Measurements from ENCODE around the gene NEDD4L.

The NEDD4L gene

DNA sequence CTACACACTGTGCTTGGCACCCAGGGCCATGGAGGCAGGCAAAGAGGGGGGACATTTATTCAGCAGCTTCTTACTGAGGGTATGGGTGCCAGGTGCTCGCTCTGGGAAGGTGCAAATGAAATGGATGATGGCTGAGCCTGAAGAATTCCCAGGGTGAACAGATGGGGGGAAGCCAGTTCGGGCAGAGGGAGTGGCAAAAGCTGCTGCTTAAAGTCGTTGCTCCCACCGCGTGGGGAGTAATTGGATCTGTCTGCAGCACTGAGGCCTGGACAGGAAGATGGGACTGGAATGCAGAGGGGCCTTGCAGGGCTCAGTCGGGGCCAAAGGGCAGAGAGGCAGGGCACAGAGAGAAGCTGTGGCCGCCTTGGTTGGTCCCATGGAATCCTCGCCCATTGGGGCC lies 51.2 kb downstream of the NEDD4L start:
- DNase-seq (ENCODE audit: low read depth in 3 of 3), result no peak

DNA sequence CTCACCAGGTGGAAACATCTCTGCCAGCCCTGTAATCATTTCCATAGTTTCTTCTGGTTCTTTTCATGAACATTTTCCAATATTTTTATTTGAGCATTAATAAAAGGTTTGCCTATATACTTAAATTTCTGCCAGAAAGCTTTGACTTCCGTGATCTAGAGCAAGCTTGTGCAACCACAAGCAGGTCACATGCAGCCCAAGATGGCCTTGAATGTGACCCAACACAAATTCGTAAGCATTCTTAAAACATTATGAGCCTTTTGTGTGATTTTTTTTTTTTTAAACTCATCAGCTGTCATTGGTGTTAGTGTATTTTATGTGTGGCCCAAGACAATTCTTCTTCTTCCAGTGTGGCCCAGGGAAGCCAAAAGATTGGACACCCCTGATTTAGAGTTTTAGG lies 51.6 kb downstream of the NEDD4L start:
- DNase-seq (ENCODE audit: low read depth in 3 of 3), result no peak

DNA sequence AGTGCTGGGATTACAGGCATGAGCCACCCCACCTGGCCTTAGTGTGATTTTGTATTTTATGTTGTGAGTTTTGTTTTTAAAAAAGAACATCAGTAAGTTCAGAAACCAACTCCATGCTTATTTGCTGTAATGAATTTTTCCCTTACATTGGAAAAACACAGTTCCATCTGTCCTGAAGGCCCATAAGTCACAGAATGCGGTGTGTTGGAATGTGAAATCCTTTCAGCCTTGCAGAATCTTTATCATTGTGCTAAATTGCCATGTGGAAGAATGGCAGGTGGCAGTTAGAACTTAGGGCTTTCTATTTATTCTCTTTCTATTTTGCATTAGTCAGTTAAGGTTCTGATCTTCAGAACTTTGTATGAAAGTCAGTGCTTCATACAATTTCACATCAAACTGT lies 52.6 kb downstream of the NEDD4L start:
- DNase-seq (ENCODE audit: low read depth in 3 of 3), result no peak

DNA sequence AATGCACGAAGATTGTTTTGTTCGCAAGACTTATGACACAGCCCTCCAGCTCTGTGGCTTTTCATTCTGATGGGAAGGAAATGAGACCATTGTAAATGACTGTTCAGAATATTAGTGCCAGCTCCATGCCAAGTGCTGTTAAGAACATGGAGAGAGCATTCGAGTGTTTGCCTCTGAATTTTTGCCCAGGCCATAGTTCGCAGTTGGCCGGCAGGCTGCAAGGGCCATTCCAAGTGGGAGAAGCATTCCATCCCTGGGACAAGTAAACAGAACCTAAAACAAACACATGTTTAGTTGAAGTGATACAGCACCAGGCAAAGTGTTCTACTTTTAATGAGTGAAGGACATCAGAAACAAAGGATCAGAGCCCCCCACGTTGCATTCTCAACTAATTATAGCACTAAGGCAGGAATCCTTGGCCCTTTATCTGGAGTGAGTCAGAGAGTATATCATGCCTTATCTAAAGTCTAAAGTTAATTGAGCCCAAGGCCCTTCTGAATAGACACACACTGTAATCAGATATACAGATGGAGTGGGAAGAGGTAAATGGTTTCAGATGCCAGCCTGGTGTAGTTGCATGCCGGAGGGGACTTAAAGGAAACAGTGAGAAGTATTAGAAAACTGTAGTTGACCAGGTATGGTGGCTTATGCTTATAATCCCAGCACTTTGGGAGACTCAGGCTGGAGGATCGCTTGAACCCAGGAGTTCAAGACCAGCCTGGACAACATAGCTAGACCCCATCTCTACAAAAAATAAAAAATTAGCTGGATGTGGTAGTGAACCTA lies 53.3 kb downstream of the NEDD4L start:
- DNase-seq (ENCODE audit: low read depth in 3 of 3), result no peak

DNA sequence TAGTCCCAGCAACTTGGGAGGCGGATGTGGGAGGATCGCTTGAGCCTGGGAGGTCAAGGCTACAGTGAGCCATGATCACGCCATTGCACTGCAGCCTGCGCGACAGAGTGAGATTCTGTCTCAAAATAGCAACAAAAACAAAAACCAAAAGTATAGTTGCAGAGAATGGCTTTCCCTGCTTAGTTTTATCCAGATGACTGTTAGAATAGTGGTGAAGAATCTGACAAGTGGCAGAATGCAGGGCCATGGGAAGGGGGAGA lies 53.8 kb downstream of the NEDD4L start:
- no peak for DNase-seq (ENCODE audit: low read depth in 3 of 3)

DNA sequence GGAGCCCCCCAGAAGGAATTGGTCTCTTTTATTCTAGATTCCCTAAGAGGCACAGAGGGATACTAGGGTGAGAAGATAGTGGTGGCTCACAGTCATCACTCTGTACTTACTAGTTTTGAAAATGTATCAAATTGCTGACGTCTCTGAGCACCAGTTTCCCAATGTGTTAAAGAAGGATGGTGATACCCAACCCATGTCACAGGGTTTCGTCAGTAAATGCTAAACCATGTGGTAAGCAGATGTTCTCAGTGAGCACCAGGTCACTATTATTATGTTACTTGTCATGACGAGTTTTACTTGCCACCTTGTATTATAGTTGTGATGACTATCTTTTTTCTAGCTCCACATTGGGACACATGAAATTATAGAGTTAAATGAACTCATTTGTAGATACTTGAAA lies 54.7 kb downstream of the NEDD4L start:
- no peak for DNase-seq (ENCODE audit: low read depth in 3 of 3)

DNA sequence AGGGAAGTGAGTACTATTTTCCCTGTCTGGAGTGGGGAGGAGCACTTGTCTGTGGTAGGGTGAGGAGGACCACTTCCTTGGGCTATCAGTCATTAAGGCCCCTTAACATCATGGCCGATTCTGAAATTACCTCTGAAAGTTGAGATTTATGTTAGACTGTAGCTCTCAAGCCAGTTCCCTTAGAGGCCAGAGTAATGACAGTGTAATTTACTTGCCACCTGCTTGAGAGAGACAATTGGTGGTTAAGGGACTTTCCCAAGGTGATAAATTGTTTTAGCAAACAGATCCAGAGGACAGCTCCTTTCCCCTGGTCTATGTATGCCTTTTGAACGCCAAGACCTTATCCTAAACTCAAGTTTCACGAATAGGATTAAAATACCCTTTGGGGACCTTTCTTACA lies 56.1 kb downstream of the NEDD4L start:
- no peak for DNase-seq (ENCODE audit: low read depth in 3 of 3)

DNA sequence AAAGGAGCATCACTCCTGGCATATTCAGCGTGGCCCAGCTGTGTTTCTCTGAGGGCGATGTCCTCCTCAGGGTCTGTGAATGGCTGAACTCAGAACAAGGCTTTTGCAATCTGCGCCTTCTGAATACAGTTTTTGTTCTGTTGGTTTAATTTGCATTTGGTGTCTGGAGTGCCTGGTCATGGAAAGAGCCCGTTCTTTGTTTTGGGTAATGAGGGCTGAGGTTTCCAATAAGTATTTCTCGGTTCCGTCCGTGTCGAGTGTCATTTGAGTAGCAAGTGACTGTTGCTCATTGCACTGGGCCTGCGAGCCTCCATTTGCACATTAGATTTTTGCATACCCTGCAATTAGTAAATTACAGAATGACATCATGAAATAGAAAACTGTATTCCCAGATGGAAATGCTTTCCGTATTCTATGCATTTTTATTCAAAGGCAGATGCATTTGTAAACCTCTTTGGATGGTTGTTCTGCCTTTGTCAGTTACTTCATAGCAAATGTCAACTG lies 57.3 kb downstream of the NEDD4L start:
- no peak for DNase-seq (ENCODE audit: low read depth in 3 of 3)

DNA sequence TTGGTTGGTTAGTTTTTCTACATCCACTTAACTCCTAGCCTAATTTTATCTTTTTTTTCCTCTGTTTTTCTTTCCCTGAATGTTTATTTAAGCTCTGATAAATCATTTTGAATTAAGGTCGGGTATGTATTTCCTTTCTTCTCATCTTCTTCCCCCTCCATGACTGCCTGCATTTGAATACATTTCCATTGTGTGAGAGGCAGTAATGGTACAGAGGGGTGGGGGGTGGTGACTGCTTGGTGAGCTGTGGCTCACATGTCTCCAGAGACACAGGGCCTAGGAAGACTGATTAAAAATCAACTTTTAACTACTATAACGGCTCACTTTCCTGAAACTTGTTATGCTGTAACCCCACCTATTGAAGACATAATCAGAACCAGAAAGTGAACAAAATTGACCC lies 58.0 kb downstream of the NEDD4L start:
- DNase-seq (ENCODE audit: low read depth in 3 of 3), result no peak

DNA sequence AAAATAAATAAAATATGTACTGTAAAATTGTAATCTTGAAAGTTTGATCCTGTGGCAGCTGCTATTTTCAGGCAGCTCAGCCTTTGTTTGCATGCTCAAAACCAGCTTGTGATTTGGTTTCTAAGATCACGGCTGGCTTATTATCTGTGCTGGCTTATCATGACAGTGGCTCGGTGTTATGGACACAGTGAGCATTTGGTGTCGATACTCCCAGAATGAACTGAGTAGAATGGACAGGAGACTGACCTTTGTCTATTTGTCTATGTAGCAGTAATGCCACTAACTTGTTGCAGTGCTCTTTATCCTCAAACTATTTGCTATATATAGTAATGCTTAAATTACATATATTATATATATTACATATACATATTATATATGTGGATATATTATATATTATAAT lies 58.8 kb downstream of the NEDD4L start:
- DNase-seq (ENCODE audit: low read depth in 3 of 3), result no peak

DNA sequence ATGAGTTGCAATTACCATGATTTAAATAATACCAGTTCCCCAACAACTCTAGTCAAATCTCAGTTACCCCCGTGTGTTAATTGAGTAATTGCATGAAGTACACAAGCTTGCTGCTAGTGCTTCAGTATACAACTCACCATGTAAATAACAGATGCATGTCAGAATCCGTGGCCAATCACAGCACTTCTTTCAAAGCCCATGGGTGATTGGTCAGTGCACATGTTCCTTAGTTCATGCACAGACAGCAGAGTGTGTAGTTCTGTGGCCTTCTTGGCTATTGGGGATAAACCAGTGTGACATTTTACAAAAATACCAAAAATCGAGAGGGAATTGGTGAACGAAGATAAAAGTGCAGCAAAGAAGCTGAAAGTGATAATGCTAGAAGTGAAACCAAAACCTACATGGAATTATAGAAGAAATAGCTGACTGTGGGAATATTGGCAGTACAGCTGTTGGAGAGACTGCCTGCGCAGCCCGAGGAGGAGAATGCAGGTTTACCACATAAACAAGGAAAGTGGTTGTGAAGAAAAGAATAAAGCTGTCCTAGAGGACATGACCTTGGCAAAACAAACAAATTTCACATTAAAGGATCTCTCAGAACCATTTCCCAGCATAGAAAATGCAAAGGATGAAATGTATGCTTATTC lies 59.4 kb downstream of the NEDD4L start:
- DNase-seq (ENCODE audit: low read depth in 3 of 3), result no peak

DNA sequence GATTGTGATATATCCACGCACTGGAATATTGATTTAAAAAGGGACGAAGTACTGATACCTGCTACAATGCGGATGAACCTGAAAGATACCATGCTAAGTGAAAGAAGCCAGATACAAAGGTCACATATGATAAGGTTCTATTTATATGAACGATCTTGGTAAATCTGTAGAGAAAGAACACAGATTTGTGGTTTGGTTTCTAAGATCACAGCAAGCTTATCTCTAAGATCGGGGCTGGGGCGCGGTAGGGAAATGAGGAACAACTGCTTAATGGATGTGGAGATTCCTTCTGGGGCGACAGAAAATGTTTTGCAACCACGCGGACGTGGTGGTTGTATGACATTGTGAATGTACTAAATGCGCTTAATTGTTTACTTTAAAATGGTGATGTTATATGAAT lies 60.1 kb downstream of the NEDD4L start:
- no peak for DNase-seq (ENCODE audit: low read depth in 3 of 3)

DNA sequence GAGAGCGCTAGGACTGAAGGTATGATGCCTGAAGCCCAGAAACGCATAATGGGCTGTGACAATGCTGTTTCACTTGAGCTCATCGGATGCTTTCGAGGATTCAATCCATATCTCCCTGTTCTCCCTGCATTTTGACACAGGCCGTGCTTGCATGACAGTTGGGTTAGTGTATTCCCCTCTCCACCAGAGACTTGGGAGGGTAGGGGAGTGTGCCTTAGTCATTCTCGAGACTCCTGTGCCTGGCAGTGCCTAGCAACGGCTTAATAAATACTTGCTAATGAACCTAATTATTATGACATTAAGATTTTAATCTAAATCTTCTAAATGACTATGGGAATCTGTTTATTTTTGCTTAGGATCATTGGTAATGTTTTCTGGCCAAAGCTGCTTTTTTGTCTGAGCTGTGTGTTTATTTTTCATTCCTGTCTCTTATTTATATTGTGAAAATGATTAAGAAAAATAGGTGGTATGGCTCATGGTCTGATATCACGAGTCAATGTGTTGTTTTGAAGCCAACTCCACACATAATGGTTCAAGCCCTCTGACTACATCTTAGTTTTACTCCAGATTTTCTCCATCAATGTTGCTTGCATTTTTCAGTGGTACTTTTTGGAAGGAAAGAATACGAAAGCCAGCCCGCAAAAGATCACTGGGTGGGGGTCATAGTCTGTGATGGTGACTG lies 61.3 kb downstream of the NEDD4L start:
- DNase-seq (ENCODE audit: low read depth in 3 of 3), result no peak

DNA sequence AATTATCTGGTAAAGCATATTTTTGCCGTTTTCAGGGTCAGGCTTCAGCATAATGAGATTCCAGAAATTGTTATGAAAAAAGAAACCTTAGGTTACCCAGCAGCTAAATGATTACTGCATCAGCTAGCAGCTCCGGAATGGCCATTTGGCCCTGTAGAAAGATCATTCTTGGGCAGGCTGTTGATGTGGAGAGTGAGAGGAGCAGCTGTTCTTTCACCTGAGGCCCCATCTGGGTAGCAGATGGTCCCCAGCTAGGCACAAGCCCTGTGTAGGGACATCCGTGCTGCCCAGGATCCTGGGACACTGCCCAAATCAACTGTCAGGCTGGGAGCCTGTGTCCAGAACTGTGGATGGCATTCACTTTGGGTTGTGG lies 61.8 kb downstream of the NEDD4L start:
- no peak for DNase-seq (ENCODE audit: low read depth in 3 of 3)

DNA sequence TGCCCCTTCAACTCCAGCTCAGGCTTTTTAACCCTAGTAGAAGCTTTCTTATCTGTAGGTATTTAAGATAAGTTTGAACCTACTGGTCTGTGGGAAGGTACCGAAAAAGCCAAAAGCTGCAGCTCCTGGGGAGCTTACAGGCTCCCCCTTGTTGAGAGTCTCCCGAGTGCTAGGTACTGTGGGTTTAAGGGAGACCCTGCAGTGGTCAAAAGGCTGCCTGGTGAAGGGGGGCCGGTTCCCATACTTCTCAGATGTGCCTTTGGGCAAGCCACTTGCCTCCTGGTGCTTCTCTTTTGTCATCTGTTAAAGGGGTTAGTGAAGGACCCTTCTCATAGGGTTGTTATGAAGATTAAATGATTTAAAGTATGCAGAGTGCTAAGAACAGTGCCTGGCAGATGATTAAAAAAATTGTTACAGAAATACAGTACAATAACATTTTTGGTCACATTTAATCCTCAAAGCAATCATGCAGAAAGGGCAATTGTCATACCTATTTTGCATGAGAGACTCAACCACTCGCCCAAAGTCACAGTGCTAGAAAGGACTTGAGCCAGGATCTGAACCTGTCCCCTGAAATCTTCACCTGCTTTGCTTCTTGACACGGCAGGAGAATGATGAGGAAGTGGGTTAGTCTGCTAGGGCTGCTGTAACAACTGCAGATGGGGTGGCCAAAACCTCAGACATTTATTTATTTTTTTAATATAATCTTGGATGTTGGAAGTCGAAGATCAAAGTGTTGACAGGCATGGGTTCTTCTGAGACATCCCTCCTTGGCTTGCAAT lies 62.5 kb downstream of the NEDD4L start:
- no peak for DNase-seq (ENCODE audit: low read depth in 3 of 3)

DNA sequence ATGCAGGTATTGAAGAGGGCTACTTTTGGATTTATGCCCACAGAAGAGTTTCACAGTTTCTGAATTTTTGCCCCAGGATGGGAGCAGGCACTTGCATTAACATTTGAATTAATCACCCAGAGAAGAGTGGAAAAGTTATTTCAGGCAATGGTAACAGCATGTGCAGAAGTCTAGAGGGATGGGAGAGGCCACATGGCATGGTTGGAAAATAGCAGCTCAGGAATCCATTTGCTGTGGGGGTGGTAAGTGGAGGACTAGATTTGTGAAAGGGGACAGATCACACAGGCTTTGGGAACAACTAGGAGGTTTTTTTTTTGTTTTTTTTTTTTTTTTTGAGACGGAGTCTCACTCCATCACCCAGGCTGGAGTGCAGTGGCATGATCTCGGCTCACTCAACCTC lies 65.2 kb downstream of the NEDD4L start:
- DNase-seq (ENCODE audit: low read depth in 3 of 3), result no peak

DNA sequence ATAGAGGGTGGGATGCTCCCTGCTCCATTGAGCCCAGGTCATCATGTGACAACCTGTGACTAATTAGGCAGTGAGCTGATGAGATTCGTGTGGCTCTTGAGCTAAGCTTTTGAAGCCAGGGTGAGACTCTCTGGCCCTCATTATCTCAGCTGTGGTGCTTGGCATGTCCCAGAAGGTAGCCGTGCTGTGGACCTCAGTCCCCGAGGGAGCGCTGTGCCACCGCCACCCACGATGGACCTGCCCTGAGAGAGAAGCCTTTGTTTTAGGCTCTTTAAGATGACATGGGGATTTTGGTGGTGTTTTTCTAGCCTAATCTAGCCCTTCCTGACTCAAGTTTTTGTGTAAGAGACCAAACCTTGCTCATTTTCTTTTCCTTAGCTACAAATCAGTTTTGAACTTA lies 66.4 kb downstream of the NEDD4L start:
- DNase-seq (ENCODE audit: low read depth in 3 of 3), result no peak

DNA sequence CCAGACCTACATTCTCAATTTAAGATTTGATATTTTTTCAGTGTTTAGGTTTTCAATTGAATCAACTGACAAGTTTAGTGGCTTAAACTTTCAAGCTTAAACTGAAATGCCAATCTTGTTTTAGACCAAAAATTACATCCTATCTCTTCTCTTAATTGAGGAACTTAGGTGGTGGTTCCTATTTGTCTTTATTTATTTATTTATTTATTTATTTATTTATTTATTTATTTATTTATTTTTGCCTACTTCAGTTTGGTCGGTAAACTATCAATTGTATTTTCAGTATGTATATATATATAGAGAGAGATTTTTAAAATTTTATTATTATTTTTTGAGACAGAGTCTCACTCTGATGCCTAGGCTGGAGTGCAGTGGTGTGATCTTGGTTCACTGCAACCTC lies 68.1 kb downstream of the NEDD4L start:
- no peak for DNase-seq (ENCODE audit: low read depth in 3 of 3)

DNA sequence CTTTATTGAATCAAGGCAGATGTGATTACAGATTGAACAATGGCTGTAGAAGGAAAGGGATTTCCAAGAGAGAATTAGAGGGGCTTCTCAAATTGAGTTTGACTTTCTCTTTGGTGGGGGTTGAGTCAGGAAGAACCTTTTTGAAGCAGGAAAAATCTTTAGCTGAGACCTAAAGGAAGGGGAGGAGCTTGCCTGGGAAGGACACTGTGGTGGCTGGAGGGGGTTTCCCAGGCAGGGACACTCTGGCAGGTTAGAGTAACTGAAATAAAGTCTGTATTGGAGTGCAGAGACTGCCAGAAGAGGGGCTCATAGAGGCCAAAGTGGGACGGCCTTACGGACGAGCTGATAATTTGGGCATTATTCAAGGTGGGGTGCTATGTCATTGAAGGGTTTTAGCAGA lies 69.3 kb downstream of the NEDD4L start:
- no peak for DNase-seq (ENCODE audit: low read depth in 3 of 3)

DNA sequence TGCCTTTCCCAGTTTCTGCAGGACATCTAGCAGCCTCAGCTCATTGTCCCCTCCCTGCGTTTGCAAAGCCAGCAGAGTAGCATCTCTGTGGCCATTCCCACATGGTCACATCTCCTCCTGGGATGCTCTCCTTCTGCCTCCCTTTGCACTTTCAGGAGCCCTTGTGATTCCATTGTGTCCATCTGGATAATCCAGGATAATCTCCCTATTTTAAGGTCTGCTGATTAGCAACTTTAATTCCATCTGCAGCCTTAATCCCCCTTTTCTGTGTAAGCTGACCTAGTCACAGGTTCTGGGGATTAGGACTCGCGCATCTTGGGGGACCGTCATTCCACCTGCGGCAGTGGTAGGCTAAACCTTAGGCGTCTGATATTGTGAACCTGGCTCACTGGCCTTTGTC lies 70.7 kb downstream of the NEDD4L start:
- no peak for DNase-seq (ENCODE audit: low read depth in 3 of 3)

DNA sequence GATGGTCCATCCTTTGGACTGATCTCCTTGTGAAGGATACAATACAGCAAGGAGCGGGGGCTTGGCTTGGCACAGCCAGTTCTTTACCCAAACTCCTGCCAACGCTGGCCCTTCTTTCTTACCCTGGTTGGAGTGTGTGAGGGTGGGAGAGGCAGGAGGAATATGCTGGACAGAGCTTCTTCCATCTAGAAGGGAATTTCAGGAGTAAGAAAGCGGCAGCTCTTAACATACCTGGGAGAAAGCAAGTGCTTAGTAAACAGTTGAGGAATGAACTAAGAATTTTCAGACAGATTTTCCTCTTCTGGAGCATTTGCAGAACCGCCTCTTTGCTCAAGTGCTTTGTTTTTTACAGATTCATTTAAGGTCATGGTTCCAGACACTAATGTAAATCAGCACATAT lies 72.8 kb downstream of the NEDD4L start:
- no peak for DNase-seq (ENCODE audit: low read depth in 3 of 3)

DNA sequence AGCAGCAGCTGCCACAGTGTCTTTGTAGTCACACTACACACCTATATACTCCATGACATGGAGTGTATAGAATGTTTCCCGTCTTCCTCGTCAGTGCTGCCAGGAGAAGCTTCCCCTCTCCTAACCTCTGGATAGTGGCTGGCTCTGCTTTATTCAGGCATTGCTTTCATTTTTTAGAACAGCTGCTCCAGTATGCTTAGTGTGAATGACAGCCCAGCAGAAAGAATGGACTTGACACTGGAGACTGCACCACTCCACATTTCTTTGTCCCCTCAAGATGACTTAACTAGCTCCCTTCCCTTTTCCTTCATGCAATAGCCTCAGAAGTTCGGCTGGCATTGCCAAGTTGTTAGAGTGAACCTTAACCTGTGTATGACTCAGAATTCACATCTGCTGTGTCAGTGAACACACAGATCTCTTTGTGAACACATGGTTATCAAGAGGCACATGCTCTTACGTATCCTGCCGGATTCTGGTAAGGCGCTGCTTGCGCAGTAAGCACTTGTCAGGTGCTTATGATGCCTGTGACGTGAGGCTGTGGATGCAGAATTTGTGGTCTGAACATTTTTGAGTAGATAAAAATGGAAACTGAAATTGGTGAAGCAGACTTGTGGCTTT lies 73.9 kb downstream of the NEDD4L start:
- no peak for DNase-seq (ENCODE audit: low read depth in 3 of 3)
